ENCODE results near the gene SLC29A3.

GRCh38 chr10:71349406-71349805 is 30.3 kb downstream of the SLC29A3 start:
- TF ChIP-seq TEAD4 (IDR thresholded peaks at IDR 0.05) (no peak), NFIC (IDR thresholded peaks at IDR 0.05) (no peak), TAF1 (IDR thresholded peaks at IDR 0.05; ENCODE audit: low read depth) (no peak)
- TF ChIP-seq, protein P1, sequence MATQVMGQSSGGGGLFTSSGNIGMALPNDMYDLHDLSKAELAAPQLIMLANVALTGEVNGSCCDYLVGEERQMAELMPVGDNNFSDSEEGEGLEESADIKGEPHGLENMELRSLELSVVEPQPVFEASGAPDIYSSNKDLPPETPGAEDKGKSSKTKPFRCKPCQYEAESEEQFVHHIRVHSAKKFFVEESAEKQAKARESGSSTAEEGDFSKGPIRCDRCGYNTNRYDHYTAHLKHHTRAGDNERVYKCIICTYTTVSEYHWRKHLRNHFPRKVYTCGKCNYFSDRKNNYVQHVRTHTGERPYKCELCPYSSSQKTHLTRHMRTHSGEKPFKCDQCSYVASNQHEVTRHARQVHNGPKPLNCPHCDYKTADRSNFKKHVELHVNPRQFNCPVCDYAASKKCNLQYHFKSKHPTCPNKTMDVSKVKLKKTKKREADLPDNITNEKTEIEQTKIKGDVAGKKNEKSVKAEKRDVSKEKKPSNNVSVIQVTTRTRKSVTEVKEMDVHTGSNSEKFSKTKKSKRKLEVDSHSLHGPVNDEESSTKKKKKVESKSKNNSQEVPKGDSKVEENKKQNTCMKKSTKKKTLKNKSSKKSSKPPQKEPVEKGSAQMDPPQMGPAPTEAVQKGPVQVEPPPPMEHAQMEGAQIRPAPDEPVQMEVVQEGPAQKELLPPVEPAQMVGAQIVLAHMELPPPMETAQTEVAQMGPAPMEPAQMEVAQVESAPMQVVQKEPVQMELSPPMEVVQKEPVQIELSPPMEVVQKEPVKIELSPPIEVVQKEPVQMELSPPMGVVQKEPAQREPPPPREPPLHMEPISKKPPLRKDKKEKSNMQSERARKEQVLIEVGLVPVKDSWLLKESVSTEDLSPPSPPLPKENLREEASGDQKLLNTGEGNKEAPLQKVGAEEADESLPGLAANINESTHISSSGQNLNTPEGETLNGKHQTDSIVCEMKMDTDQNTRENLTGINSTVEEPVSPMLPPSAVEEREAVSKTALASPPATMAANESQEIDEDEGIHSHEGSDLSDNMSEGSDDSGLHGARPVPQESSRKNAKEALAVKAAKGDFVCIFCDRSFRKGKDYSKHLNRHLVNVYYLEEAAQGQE (IDR thresholded peaks at IDR 0.05; ENCODE audit: low read depth) = no peak

Measured in Ishikawa (cell line).